ENCODE results near the gene SCFD1.

GRCh38 chr14:30706704-30707103, 84.6 kb downstream of the SCFD1 start:
- no peak for TF ChIP-seq CTCF (conservative IDR thresholded peaks at IDR 0.05; ENCODE audit: low read length)
- TF ChIP-seq EZH2phosphoT487 (IDR thresholded peaks at IDR 0.05; ENCODE audit: borderline replicate concordance, low read depth, low read length): no peak
